HG02642 (cell line): ENCODE measurements around the gene KCNH8.

Experiments used
- ATAC-seq: cut with Tn5 transposase; IDR thresholded peaks from one replicate; pipeline ENCODE4 v1.9.1; 2021; ENCODE audit warnings: mild to moderate bottlenecking; ENCODE audit not compliant: unreplicated experiment, poor library complexity

The KCNH8 gene

DNA sequence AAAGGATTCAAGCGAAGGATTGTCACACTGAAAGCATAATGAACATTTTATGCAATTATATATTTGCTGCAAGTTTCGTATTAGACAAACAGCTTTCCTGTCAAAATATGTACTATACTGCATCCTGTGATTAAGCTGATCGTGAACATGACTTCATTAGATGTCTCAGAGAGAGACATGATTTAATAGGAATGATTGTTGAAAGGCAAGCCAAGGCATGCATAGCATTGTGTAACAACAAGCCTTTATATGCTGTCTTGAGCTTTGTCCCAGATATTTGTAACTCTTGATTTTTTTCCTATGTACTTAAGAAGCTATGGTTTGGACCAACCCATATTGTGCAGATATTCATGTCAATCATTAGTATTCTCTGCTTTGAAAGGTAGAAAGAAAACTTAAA, 309.1 kb downstream of the KCNH8 start:
- no peak for ATAC-seq

DNA sequence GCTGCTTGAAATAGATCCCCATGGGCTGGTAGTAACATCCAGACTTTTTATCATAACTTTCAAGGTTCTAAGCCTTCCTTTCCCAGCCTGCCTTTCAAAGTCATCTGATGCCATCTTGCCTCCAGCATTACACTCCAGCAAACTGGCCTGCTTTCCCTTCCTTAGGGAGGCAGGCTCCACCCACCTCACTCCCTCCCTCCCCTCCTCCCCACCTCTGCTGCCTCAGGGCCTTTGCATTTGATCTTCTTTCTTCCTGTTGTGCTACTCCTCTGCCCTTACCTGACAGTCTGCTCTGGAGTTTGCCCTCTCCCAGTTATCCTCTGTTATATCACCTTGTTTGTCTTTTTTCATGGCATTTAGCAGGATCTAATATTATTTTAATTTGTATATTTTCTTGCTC, 319.5 kb downstream of the KCNH8 start:
- ATAC-seq, result no peak

DNA sequence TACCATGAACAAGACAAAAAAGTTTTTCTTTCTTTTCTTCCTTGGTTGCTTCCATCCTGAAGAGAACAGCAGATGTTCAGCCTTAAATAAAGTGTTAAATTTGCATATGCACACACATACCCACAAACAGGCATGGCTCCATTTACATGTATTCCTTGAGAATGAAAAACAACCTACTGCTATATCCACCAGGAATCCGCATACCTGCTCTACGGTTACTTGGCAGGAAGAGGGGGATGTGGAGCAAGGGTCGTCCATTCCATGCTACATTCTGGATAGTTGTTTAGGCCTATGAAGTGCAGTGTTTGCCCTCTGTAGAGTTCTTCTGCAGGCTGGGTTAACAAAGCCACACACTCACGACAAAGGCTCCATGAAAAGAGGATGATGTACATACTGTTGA, 322.8 kb downstream of the KCNH8 start:
- no peak for ATAC-seq

DNA sequence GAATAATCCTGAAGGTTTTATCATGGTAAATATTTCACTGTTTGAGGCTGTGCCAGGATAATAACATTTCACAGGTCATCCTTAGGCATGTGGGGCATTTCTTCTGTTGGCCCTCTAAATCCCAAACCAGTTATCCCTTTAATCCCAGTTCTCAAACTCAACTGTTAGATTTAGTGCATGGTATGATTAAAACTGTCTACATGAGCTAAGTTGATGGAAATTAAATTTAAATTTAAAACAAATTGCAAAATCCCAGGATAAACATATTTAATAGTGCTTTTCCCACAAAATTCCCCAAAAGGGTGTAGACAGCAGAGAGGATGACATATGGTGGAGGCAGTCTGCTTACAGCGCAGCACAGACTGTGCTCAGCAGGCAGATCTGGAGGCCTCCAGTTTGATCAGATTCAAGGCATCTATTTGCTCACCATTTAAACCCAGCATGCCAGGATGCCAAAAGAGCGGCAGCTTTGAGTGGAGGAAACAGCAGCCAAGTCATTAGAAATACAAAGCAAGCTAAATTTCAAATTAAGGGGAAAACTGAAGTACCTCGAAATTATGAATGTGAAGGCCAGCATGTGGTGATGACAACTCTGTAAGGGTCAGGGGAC, 325.8 kb downstream of the KCNH8 start:
- no peak for ATAC-seq

DNA sequence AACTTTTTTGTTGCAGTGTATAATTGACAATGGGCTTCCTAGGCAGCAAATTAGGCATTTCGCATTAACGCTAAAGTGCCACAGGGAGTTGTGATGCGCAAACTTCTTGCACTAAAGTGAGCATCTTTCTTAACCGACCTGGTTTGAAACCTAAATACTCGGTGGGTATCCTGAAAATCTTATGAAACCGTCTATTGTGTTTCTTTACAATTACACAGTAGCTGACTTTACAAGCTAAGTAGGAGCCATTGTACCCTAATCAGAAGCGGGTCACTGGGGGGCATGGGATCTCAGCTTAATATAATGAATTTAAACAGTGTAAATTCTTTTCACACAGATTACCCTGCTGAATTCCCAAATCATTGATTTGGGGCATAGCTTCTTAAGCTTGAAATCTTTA, 328.0 kb downstream of the KCNH8 start:
- ATAC-seq, result no peak

DNA sequence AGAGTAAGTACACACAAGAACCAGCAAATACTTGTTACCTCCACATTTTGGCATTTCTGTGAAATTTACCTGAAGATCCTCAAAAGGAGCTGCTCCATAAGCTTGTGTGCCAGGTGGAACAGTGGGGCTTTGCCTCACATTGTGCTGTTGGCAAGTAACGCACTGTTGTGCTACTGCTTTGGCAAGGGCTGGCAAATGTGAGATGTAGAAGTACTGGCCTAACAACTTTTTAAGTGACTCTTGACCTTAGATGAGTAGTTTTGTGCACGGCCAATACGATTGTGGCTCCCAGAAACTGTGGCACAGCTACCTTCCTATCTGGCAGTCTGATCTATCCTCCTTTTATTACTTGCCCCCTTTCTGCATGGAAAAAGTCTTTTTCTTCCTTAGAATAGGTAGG, 337.0 kb downstream of the KCNH8 start:
- no peak for ATAC-seq

DNA sequence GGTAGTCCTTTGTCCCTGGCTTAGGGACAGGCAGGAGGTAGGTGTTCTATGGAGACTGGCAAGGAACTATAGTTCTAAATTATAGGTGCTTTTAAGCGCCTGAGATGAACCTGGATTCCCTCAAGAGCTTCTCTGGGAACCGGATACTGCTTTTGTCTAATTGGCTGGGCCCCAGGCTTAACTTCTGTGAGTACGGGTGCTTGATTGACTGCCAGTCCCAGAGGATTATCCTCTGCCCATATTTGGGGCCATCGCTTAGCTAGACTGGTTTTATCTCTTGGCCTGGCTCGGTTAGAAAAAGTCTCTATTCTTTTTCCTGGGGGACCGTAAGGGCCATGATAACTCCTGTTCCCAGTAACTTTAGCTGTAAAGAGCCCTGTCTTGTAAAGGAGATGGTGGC, 339.1 kb downstream of the KCNH8 start:
- no peak for ATAC-seq

DNA sequence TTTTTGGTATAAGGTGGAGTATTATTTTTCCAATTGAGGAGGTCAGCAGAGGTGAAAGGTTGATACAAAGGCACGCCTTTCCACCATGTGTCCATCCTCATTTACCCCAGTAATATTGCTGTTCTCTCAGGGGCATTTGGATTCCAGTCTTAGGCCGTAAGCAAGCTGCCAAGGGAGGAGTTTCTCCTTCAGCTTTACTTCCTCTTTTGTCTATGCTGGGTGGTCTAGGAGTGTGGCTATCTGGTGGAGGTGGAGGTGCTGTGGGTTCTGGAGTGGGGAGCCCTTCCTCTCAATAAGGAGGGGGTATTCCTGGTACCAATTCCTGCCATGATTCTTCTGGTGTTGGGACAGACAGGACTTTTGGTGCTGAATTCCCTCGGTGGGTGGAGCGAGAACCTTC, 340.6 kb downstream of the KCNH8 start:
- no peak for ATAC-seq

DNA sequence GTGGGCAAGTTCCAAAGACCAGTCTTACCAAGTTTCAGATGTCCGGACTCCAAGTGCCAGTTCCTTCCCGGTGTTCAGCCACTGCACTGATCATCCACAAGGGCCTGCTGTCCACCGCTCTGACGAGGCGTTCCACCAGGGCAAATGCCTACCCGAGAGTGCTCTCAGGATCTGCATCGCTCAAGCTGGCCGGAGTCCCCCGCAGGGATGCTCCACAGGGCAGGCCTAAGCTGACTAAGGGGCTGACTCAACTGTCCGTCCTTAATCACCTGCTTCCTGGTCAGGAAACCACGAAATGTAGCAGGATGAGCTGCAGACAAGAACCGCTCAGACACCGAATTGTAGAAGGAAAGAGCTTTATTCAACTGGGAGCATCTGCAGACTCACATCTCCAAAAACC, 341.6 kb downstream of the KCNH8 start:
- ATAC-seq, result no peak

DNA sequence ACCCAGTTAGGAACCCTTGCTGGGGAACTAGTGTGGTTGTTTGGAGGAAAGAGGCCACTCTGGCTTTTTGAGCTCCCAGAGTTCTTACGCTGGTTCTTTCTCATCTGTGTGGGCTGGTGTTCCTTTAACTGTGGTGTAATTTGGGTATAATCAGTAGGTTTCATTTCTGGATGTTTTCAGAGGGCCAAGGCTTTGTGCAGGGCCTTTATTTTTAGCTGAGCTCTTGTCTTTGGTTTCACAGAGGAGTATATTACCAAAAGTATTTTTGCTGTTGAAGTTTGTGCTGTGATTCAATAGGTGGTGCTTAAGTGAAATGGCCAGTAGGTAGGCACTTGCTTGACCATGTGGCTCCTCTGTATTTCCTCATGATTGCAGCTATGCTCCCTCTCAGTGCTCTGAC, 357.9 kb downstream of the KCNH8 start:
- ATAC-seq, result no peak

DNA sequence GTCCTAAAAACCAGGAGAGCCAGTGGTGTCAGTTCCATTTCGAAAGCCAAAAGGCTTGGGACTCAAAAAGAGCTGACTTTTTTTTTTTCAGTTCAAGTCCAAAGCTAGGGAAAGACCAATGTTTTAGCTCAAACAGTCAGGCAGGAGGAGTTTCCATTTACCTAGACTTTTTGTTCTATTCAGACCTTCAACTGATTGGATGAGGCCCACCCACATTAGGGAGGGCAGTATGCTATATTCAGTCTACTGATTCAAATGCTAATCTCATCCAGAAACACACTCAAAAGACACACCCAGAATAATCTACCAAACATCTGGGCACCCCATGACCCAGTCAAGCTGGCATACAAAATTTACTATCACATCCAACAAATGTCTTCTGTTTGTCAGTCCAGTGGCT, 374.0 kb downstream of the KCNH8 start:
- ATAC-seq, result no peak

DNA sequence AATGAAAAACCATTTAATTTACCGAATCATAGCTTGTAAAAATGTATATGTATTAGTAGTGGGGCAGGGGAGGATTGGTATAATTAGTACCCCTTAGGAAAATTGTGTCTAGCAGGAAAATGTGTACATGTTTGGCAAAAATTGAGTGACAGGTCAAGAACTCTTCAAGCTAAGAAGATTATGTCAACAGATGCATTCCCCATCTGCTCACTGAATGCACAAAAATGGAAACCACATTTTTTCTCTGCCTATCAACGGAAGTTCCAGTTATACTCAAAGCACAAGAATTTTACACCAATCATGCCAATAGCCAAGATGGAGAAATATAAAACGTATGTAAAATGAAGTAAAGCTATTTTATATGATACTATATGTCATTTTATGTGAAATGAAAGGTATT, 377.8 kb downstream of the KCNH8 start:
- ATAC-seq, result no peak

DNA sequence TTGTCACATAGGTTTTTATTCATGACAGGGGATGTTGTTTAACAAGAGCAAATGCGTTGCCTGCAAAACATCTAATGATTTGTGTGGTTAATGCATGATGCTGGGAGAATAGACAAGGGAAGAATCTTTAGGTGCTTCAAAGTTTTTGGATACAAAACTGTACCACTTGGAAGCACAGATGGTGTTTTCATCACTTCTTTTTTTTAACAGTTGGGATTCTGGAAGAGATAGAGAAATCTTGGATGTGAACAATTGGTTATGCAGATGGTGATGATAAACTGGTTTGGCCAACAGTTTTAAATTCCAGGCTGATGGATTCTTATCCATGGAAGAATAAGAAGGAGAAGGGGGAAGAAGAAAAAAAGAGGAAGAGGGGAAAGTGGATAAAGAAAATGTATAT, 379.4 kb downstream of the KCNH8 start:
- ATAC-seq, result no peak

DNA sequence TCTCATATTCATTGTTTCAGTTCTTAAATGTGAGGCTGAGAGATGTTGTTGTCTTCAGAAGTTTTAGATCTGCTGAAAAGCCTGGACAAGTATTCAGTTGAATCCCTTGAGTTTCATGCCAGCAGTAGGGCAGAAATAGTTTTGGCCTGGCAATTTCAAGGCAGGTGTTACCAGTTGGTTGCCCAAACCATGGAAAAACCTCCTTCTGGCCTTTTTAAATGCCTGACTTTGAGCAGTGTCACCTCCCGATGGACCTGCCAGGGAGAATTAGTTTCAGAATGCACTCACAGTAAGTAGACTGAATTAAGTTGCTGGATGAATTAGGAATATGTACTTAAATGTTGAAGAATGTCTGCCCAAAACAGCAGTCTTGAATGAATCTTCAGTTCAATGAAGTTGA, 383.1 kb downstream of the KCNH8 start:
- no peak for ATAC-seq

DNA sequence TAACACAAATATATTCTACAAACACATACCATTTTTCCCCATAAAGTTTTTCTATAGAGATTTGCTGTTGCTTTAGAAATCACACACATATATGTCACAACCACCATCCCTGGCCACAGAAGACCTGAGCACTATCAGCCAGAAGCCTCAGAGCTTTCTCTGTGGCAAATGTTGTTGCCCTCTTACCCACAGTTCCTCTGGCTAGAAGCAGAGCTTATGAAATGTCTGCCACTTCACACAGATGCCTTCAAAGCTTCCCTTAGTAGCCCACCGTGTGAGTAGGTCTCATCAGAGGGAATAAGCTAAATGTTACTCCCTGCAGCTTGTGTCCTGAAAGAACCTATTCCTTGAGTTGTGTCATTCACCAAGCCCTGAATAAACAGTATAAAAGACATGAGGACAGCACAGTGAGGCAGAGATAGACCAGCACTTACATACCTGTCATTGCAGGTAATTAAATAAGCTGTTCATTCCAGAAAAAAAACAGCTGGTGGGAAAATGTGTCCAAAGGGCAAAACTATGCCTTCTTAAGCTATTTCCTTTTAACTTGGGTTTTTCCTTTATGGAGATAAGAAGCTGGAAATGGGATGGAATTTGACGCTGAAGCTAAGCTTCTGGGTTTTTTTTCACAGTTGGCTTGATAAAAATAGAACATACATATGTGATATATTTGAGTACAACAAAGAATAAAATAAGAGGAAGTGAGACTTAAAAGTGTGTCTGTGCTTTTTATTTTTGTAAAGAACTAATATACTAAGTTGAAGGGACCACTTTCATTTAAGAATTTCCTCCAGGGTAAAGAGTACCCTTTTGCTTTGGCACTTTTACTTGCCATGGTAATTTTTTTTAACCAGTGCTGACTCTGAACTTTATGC, 391.4 kb downstream of the KCNH8 start:
- ATAC-seq, result peak; percentile 58

DNA sequence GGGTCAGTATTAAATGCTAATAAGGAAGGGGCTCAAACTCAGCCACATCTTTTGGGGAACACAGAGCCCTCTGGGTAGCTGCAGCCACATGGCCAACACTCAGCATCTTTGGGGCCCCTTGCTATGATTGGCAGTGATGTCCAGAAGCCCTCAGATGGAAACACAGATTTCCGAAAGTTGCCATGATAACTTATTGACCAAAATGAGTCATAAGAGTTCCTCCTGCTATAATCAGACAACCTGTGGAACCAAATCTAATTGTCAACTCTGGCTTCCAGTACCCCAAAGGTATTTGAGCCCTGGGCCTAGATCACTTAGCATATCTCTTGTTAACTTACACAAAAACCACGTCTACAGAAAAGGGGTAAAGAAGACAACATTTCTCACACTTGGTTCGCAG, 392.2 kb downstream of the KCNH8 start:
- ATAC-seq, result peak; percentile 31

DNA sequence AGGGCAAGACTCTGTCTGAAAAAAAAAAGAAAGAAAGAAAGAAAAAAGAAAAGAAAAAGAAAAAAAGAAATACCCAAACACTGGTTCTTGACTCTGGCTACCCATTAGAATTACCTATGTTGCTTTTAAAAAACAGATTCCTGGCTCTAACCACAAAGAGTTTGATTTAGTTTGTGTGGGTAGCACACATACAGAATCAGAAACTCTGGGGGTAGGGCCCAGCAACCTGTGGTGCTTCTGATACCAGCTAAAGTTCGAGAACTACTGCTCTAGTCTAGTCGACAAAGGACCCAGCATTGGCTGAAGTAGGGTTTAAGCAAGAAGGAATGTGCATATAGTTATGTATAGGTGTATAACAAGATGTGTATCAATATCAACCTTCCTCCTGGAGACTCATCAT, 393.0 kb downstream of the KCNH8 start:
- ATAC-seq, result no peak

DNA sequence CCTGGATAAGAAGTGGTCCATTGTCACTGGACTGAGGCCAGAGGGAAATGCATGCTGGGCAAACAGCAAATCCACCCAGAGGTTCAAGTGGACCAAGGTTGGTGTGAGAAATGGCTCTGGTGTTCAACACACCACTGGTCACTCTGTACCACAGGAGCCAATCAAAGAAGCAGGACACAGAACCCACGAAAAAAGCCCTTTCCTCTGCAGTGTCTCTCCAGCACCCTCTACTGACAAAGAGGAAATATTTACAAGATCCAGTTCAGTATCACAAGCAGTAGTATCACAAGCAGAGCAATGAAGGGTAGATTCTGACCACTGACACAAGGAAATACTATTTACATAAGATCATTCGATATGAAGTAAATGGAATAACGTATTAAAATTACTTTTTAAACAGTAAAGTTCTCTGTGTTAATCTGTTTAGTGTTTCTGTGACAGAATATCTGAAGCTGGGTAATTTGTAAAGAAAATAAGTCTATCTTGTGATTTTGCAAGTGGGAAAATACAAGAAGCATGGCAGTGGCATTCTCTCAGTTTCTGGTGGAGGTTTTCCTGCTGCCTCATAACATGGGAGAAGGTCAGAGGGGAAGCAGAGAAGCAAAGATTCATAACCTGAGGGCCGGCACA, 395.0 kb downstream of the KCNH8 start:
- peak; percentile 58 for ATAC-seq

DNA sequence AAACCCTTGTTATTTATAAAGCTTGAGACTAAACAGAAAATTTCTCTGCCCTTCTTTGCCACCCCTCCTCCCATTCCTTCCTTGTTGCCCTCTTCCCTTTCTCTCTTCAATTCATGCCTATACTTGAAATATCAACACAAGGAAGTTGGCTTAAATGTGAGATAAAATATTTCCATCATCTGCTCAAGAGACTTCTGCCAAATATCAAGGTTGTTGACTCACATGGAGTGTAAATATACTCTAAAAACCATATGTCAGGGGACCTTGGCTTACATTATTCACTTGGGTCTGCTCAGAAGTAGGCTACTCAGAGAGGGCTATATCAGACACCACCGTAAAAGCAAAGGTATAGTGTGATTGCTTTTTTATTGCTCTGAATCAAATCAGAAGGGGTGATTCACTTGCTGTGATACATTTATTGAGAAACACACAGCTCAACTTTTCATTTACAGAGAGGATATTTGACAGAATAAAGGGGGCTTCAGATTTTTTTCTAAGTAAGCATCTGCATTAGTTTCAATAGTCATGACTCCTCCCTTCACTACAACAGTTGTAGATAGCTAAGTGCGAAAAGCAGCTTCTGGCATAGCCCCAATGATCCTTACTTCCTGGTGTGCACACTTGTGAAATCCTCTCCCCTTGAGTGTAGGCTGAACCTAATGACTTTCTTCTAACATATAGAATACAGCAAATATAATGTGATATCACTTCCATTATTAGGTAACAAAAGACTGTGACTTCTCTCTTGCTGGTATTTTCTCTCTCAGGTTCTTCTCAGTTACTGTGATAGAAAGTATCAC, 399.6 kb downstream of the KCNH8 start:
- ATAC-seq, result no peak

DNA sequence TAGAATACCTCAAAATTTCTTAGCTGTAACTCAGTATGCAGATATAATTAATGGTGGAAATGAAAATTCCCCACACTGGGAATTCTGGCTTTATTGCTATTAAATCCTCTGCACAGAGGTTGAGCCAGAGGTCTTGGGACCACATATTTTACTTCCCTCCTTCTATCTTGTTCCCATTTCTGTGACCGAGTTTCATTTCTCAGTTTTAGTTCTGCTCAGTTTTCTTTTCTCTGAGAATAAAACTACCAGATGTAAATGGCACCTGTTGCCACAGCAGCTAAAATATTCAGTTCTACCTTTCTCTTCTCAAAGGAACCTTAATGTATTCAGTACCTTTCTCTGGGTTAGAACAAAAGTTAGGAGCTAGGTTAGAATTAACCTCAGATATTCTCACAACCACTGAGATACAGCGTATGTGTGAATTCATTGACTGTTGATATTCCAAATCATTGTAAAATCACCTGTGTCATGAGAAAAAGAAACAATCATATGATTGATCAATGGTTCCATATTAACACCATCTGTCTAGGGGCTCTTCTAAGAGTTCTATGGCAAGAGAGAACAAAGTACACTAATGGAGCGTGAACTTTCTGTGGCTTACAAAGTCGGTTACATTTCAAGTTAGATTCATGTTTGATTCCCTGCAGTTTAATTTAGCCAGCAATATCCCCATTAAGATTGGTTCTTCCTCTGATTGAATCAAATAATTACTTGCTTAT, 411.6 kb downstream of the KCNH8 start:
- peak; percentile 96 for ATAC-seq
